Inflammatory macrophage treated with lipopolysaccharide for 1 hour (primary cell): Measurements from ENCODE around the gene ASL.
"Not testable (repeated sequence)": the region's sequence is repeated elsewhere in the genome, so short reads cannot be mapped to it uniquely, and the experiment has no call there.

ENCODE experiments used
- DNase-seq, 2 donors: peaks; one replicate each; pipeline ENCODE4 v3.0.0-alpha.2; 2020 to 2022

ASL gene

DNA sequence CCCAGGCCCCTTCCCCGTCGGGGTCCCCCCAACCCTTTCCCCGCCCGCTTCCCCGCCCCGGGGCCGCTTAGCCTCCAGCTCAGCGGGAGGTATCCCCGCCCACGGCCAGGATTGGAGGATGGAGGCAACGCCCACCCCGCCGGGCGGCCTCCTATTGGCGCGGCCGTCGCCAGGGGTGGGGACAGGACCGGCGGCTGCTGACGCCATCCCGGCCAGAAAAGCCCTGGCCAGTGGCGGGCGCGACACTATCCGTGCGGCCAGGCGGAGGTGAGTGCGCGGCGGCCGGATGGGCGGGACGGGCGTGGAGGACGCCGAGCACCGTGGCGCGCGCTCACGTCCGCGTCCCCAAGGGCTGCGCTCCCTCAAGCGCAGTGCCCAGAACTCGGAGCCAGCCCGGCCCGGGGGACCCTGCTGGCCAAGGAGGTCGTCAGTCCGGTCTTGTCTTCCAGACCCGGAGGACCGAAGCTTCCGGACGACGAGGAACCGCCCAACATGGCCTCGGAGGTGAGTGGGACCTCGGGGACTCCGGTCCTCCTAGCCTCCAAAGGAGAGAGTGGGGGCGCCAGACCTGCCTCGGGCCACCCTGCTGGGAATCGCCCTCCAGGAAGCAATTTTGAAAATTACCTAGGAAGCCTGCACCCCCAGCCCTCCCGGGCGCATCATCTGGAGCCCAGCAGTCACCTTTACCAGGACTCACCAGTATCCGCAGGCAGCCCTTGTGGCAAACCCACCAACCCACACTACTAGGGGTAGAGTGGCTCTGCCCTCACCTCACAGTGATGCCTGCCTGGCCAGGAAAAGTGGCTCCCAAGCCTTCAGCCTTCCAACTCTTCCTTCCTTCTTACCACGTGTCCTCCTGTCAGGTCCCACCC is at the start of gene ASL:
ASL (plus strand) TSS at position 230 of the 872 bp plus-strand sequence; CDS start at position 493, 263 bp downstream.
- DNase-seq, result peak; percentile 92 to 95

DNA sequence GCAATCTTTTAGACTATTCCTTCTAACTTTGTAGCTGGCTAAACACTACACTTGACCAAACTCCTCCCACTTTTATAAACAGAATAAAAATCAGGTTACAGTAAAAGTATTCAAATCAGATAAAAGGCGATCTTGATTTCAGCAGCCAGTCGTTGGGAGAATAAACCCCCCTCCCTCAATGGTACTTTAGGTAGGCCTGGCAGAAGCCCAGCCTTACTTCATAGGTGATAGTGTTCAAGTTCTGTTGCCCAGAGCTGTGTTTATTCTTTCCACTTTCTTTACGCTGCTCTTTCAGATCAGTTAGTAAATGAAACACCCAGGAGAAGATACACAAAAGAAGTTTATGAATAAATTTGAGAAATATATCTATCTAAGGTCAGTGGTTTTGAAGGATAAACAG is 47.3 kb upstream of the ASL start:
- DNase-seq, result not testable (repeated sequence)

DNA sequence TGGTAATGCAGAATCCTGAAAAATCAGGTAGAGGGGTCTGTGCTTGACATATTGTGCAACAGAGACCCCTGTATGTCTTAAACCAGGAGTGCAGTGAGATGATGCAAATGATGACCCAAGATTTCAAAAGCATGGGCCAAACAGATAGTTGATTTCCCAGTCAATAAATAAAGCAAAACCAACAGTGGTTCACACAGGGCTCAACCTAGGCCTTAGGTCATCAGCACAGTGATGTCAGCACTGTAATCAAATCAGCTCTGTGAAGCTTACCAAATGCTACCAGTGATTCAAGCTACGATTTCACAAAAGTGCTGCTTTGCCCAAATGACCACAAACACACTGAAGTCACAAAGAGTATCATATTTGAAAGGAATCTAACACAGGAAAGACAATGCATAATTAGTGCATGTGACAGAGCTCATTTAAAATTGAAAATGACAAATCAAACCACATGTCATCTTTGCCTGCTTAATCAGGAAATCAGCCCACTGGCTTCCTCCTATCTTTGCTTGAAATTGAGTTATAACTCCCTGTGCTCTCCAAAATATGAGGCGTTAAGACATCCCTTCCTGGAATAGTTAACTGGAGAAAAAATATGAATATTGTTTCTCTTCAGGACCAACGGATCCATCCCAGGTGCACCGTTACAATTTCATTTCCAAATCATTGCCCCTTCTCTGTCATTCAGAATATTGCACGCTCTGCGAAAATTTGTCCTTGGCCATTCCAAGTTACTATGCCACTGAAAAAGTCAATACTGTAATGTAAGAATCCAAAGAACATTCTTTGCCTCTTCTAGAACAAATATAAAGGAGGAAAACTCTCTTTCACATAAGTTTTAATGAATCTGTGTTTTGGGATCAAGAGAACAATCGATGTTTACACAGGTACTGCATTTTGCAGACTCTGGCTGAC is 41.9 kb upstream of the ASL start:
- DNase-seq, result peak; percentile 14 to 35

DNA sequence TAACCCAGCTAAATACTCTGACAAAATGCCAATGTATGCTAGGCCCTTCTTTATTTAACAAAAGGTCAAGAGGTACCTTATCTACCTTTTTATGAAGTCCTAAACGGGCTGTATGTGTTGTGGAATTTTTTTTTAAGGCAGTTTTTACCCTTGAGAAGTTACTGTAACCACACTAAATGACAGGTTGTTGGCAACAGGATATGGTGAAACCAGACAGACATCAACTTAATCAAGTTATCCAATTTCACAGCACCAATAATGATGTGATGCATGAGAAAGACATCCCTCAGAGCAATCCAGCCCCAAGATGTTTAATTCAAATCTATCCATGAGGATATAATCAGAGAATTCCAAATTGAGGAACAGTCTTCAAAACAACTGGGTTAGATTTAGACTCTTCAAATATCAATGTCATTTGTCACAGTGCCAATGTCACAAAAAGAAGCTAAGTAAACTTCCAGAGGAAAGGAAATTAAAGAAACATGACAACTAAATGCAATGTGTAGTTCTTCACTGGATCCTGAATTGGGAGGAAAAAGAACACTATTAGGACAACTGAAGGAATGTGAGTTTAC is 41.1 kb upstream of the ASL start:
- DNase-seq, result not testable (repeated sequence)

DNA sequence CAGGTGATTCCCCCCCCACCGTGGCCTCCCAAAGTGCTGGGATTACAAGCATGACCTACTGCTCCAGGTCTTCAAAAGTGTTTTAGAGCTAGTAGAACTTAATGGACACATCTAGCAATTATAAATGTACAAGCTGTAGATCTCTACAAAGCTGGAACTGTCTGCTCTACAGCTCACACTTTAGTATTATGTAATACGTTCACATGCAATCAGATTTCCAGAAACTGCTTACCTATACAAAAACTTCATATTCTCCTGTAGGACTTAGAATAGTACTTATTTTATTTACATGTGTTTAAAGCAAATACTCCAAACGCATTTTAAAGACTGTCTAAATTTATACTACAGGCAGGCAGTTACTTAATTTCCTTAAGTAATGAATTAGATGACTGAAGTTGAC is 39.2 kb upstream of the ASL start:
- DNase-seq, result no peak

DNA sequence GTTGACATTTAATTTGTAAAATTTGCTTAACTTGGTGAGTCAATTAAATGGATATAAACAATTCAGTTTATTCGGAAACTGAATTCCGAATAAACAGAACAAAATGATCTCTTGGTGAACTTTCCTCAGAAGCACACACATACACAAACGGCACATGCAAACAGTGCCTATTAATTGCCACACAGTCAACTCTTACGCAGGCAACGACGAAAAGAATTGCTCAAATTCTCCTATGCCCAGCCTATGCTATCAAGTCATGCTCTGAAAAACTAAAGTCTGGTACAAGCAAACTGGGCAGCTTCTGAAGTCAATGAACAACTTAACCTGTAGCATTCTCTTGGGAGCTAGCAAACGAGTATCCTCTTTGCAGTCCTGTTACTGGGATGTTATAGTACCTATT is 38.8 kb upstream of the ASL start:
- DNase-seq, result no peak

DNA sequence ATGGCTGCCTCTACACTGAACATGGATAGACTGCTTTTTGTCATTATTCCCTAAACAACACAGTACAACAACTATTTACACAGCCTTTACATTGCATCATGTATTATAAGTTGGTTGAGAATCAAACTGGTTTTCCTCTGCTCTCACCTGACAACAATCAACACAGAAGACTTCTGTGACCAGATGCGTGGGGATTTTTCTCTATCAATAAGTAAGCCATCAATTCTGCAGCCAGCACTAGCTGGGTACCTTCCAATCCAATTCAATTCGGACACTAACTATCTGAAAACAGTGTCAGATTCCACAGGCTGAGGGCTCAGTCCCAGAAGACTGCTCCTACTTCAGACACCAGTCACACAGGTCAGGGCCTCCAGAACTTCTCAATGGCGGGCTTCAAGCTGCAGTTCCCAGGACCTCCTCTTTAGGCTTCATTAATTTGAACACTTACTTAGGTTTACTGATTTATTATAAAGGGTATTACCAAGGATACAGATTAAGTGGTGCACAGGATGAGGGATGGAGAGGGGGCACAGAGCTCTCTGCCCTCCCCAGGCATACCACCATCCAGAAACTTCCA is 36.4 kb upstream of the ASL start:
- DNase-seq, result no peak

DNA sequence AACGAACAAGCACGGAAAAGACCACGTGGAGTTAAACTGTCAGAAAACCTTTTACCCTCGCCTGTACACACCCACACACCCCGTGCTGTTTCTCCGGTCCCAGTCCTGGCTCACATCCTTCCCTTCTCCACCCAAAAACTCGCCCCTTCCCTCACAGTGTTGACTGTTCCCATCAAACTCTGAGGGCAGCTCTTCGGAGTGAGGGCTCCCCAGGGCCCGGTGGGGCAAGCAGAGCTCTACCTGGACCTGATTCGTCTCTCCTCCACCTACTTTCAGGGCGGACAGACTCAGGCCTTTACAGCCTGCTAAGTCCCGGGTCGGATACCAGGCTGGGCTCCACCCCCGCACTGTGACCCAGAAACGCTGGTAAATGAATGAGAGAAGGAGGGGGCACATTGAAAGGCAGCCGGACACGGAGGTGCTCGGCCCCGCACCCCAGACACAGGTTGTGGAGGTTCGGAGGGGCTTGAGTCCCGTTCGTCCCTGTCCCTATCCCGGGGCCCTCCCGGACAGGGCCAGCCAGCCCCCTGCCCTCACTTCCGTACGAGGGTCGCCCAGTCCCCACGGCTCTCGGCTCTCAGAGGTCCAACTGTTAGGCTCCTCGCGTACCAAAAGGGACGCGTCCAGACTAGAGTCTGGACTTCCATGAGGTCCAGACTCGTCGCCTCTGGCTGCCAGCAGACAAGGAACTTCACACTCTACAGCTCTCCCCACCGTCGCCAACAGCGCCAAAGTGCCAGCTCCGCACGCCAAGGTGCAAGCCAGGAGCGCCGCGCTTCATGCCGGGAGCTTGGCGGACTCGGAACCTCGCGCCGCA is 31.7 kb upstream of the ASL start:
- DNase-seq, result peak; percentile 21 to 23

DNA sequence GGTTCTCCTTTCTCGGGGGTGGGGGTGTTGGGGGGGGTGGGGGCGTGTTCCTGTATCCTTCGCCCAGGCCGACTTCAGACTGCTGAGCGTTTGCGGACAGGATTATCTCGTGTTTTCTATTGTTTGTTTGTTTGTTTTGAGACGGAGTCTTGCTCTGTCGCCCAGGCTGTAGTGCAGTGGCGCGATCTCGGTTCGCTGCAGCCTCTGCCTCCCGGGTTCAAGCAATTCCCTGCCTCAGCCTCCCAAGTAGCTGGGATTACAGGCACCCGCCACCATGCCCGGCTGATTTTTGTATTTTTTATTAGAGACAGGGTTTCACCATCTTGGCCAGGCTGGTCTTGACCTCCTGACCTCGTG is 31.1 kb upstream of the ASL start:
- not testable (repeated sequence) for DNase-seq

DNA sequence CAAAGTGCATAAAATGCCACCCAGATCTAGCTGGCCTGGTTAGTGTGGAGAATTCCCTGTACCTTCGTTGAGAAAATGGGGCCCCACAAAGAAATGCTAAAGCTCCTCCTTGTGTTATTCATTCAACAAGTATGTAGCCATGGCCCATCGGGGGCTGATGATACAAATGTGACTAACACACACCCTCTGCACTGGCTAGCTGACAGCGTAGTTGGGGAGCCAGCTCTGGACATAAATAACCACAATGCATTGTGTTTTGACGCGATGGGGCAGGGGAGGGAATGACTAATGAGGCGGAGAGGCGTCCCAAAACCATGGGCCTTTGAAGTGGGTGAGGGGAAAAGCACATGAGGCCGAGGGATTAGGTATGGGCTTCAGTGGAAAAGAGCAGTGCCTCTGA is 28.2 kb upstream of the ASL start:
- DNase-seq, result no peak

DNA sequence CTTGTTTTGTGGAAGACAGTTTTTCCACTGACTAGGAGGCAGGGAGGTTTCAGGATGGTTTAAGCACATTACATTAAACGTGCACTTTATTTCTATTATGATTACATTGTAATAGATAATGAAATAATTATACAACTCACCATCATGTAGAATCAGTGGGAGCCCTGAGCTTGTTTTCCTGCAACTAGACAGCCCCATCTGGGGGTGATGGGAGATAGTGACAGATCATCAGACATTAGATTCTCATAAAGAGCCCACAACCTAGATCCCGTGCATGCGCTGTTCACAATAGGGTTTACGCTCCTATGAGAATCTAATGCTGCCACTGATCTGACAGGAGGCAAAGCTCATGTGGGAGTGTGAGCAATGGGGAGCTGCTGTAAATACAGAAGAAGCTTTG is 25.7 kb upstream of the ASL start:
- not testable (repeated sequence) for DNase-seq

DNA sequence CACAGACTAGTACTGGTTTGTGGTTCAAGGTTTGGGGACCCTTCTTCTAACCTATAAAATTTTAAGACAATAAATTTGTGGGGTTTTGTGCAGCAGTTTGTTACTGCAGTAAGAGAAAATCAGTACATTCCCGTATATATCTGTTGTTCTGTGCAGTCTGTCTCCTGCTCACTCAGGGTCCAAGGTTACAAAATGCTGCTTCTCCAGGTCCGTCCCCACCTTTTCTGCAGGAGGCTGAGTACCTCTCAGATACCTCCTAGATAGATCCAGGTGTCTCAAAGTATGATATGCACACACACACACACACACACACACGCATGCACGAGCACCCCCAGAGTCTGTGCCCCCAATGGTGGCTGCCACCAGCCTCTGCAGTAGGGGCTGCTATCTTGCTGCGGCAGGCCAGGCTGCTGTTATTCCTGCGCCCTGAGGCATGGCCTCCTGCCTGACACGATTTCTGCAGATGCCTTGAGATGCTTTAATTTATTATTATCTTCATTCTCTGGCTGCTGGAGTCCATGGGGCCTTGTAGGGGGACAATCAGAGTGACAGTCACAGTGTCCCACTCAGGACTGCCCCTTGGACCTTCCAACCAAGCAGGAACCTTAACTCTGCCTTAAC is 25.2 kb upstream of the ASL start:
- no peak for DNase-seq

DNA sequence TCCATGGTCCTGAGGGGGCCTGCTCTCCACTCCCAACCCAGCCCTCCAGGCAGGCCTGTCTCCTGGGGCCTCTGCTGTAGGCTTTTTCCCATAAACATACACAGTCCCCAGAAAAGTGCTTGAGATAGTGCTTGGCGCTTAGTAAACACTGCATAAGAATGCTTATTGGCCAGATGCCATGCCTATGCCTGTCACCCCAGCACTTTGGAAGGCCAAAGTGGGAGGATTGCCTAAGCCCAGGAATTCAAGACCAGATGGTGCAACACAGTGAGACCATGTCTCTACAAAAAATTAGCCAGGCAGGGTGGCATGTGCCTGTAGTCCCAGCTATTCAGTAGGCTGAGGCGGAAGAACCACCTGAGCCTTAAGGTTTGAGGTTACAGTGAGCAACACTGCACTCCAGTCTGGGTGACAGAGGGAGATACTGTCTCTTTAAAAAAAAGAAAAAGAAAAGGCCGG is 24.6 kb upstream of the ASL start:
- peak; percentile 23 to 72 for DNase-seq

DNA sequence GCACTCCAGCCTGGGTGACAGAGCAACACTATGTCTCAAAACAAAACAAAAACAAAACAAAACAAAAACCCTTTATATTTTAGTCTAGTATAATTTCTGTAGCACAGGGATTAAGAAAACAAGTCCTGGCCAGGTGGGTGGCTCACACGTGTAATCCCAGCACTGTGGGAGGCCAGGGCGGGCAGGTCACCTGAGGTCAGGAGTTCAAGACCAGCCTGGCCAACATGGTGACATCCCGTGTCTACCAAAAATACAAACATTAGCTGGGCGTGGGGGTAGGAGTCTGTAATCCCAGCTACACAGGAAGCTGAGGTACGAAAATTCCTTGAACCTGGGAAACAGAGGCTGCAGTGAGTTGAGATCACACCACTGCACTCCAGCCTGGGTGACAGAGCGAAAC is 23.2 kb upstream of the ASL start:
- DNase-seq, result no peak

DNA sequence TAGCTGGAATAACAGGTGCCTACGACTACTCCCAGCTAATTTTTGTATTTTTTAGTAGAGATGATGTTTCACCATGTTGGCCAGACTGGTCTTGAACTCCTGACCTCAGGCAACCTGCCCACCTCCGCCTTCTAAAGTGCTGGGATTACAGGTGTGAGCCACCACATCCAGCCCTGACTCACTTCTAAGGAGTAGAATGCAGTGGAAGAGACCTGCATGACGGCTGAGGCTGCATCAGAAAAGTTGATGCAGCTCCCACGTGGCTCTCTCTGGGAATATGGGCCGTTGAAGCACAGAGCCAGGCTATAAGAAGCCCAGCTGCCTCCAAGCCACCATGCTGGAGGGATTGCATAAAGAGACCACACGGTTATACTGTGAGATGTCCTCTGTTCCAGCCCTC is 21.6 kb upstream of the ASL start:
- no peak for DNase-seq

DNA sequence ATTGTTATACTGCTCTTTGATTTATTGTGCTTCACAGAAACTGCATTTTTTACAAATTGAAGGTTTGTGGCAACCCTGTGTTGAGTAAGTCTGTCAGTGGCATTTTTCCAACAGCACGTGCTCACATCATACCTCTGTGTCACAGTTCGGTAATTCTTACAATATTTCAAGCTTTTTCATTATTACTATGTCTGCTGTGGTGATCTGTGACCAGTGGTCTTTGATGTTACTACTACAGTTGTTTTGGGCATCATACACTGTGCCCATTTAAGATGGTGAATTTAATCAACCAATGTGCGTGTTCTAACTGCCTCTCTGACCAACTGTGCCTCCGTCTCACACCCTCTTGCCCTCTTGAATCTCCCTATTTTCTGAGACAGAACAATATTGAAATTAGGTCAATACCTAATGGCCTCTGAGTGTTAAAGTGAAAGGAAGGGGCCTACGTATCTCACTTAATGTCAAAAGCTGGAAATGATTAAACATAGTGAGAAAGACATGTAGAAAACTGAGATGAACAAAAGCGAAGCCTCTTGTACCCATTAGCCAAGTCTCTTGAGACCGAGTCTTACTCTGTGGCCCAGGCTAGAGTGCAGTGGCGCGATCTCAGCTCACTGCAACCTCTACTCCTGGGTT is 20.2 kb upstream of the ASL start:
- DNase-seq, result no peak

DNA sequence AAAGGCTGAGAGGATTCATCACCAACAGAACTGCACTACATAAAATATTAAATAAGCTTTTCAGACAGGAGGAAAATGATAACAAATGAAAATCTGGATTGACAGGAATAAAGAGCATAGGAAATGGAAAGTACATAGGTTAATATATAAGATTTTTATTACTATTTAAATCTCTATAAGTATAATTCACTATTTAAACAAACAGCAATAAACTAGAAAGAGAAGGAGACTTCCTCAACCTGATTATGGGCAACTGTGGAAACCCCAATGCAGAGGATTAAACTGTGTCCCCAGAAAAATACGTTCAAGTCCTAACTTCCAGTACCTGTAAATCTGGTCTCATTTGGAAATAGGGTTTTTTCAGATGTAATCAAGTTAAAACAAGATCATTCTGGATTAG is 14.8 kb upstream of the ASL start:
- DNase-seq, result no peak

DNA sequence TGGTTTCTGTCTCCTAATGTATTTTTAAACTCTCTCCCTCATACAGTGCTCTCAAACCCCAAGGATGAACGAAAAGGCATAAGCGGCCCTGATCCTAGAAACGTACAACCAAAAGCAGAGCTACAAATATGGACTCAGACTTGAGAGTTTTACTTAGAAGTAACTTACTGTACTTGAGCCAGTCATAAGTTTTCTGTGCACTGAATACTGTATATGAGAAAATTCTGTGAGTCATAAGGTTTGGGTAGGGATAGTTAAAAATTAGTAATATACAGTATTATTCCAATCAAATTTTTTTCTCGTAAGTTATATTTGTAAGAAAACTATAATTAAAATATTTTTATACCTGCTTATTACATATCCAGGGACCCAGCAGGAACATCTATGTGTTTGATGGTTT is 5.9 kb upstream of the ASL start:
- no peak for DNase-seq

DNA sequence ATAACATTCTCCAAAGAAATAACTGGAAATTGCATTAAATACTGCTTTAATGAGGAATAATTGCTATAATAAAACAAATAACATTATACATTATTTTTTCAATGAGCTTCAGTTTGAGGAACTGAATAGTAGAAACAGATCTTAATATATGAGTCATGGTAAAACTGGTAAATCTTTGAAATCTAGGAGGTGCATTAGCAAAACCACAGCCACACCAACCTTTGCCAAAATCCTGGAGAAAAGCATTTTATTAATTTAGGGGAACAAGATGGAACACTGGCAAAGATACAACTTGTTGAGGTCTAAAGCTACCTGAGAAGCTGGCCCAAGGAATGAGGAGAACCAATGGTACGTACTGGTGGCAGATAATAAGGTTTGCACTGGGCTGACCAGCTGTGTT is 5.4 kb upstream of the ASL start:
- DNase-seq, result no peak

DNA sequence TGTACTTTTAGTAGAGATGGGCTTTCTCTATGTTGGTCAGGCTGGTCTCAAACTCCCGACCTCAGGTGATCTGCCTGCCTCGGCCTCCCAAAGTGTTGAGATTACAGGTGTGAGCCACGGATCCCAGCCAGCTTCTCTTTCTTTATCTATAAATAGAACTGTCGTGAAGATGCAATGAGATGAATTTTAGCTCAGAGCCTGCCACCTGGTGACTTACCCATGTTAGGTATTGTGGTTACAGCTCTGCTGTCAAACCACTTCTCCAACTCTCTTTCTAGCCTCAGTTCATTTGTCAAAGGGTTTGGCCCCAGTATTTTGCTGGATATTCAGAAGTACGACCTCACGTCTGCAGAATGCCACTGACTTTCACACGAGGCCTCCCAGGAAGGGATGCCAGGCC is 3.4 kb upstream of the ASL start:
- DNase-seq, result not testable (repeated sequence)
